Endothelial cell (in vitro differentiated cells): Measurements from ENCODE around the gene CALCOCO2. TPM values are rescaled to one million over a fixed set of nuclear protein-coding genes. Genes with fewer than 3 reads are reported as not detected.

Experiments used
- DNase-seq: peaks from one replicate; pipeline ENCODE4 v3.0.0; 2021; ENCODE audit warnings: low spot score
- H3K27ac Mint-ChIP-seq: one replicate; pipeline ENCODE4 v1.8.0; 2021; ENCODE audit warnings: mixed read lengths, inconsistent platforms; ENCODE audit not compliant: unreplicated experiment
- H3K27me3 Mint-ChIP-seq: one replicate; pipeline ENCODE4 v1.8.0; 2021; ENCODE audit warnings: mild to moderate bottlenecking, moderate library complexity, mixed read lengths, inconsistent platforms; ENCODE audit not compliant: unreplicated experiment
- H3K36me3 Mint-ChIP-seq: one replicate; pipeline ENCODE4 v1.8.0; 2021; ENCODE audit warnings: mild to moderate bottlenecking, low read depth, mixed read lengths, inconsistent platforms; ENCODE audit not compliant: unreplicated experiment
- H3K4me1 Mint-ChIP-seq: one replicate; pipeline ENCODE4 v1.8.0; 2021; ENCODE audit warnings: mild to moderate bottlenecking, mixed read lengths, inconsistent platforms; ENCODE audit not compliant: unreplicated experiment
- H3K4me3 Mint-ChIP-seq: one replicate; pipeline ENCODE4 v1.8.0; 2021; ENCODE audit warnings: mild to moderate bottlenecking, mixed read lengths, inconsistent platforms; ENCODE audit not compliant: unreplicated experiment
- H3K9me3 Mint-ChIP-seq: one replicate; pipeline ENCODE4 v1.8.0; 2021; ENCODE audit warnings: mixed read lengths, inconsistent platforms; ENCODE audit not compliant: unreplicated experiment
- CTCF ChIP-seq: fragments of 200-600 bp; sonication (generic); IDR thresholded peaks from one replicate; pipeline ENCODE4 v1.5.0; 2021; ENCODE audit warnings: antibody characterized with exemption; ENCODE audit not compliant: unreplicated experiment
- total RNA-seq: library from RNA; stranded (reverse); fragmentation: NEBNext Ultra II Directional; extraction: Animal tissue kit (Norgen Biotek cat#: 25700); gene quantifications from one replicate; pipeline ENCODE4 v1.2.1, GENCODE V29; 2021; ENCODE audit not compliant: unreplicated experiment

CALCOCO2 gene
- total RNA-seq, 1 donor from 2014 or later, result 46.1 TPM

DNA sequence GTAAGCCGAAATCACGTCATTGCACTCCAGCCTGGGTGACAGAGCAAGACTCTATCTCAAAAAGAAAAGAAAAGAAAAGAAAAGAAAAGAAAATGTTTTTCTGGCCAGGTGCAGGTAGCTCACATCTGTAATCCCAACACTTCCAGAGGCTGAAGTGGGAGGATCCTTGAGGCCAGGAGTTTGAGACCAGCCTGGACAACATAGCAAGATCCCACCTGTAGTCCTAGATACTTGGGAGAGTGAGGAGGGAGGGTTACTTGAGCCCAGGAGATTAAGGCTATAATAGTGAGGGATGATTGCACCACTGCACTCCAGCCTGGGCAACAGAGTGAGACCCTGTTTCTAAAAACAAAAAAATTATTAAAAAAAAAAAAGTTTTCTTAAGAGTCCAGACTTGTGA, 59.3 kb downstream of the CALCOCO2 start:
- Mint-ChIP-seq H3K36me3 (no peaks in the 10 kb centered on the region), H3K4me3 (no peak overlapping the region), H3K27ac (no peak overlapping the region), H3K9me3 (no peaks in the 10 kb centered on the region), H3K4me1 (peaks cover 15% of the 10 kb centered on the region), H3K27me3 (peaks cover 9% of the 10 kb centered on the region)
- TF ChIP-seq CTCF, result no peak
- DNase-seq, result no peak

- DNase-seq, result no peak
- no peaks in the 10 kb centered on the region for H3K9me3 Mint-ChIP-seq
- TF ChIP-seq CTCF, result no peak
- H3K4me1 Mint-ChIP-seq, result peaks cover 10% of the 10 kb centered on the region
- H3K4me3 Mint-ChIP-seq, result peak overlapping the region; percentile 91
- H3K36me3 Mint-ChIP-seq, result no peaks in the 10 kb centered on the region
- peak overlapping the region; percentile 89 for H3K27ac Mint-ChIP-seq
- H3K27me3 Mint-ChIP-seq, result peaks cover 9% of the 10 kb centered on the region
Observed at GRCh38 chr17:48892940-48893645, 62.3 kb downstream of the CALCOCO2 start.

- Mint-ChIP-seq H3K9me3 (no peaks in the 10 kb centered on the region), H3K27me3 (peaks cover 9% of the 10 kb centered on the region), H3K4me1 (peaks cover 10% of the 10 kb centered on the region), H3K4me3 (peak overlapping the region; percentile 91), H3K36me3 (no peaks in the 10 kb centered on the region), H3K27ac (peak overlapping the region; percentile 89)
- no peak for TF ChIP-seq CTCF
- no peak for DNase-seq
Observed at GRCh38 chr17:48893646-48894508, 63.0 kb downstream of the CALCOCO2 start.

DNA sequence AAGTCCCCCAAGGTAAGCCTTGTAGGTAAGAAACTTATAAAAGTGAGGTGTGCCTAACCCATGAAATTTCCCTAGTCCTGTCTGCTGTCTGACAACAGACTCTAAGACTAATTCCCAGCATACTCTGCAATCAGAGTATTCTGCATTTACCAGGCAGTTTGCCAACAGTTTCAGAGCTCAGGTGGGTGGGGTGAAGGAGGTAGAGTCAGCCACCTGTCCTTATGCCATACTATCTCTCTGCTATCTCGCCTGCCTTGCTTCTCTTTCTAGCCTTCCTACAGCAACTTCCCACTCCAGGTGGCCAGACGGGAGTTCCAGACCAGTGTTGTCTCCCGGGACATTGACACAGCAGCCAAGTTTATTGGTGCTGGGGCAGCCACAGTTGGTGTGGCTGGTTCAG, 64.1 kb downstream of the CALCOCO2 start:
- H3K9me3 Mint-ChIP-seq, result no peaks in the 10 kb centered on the region
- no peak overlapping the region for H3K27ac Mint-ChIP-seq
- peaks cover 9% of the 10 kb centered on the region for H3K27me3 Mint-ChIP-seq
- H3K4me1 Mint-ChIP-seq, result peaks cover 10% of the 10 kb centered on the region
- peak overlapping the region; percentile 31 for H3K4me3 Mint-ChIP-seq
- TF ChIP-seq CTCF, result no peak
- no peak for DNase-seq
- no peaks in the 10 kb centered on the region for H3K36me3 Mint-ChIP-seq

DNA sequence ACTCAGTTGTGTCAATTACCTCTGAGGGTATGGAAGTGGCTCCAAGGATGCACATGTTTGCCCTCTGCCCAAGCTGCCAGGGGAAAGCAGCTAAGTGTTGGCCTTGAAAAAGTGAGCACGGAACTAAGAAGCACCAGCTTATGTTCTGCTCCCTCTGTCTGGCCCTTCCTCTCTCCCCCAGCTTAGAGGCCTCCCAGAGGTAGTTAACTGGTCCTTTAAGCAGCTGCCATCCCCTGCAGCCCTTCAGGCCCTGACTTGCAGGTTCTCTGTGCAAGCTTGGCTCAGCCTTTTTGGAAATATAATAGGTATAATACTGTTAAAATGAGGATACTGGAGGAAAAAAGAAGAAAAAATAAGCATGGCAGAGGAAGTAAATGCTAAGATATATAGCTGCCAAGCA, 70.4 kb downstream of the CALCOCO2 start:
- Mint-ChIP-seq H3K9me3 (no peaks in the 10 kb centered on the region), H3K27ac (no peak overlapping the region), H3K4me3 (no peak overlapping the region), H3K36me3 (no peaks in the 10 kb centered on the region), H3K4me1 (no peaks in the 10 kb centered on the region), H3K27me3 (no peaks in the 10 kb centered on the region)
- DNase-seq, result no peak
- no peak for TF ChIP-seq CTCF
